A549 (cell line): ENCODE results near the gene RASL11B. TPM values are rescaled to one million over a fixed set of nuclear protein-coding genes. Genes with fewer than 3 reads are reported as not detected.
A peak's percentile ranks its signal among the peaks of the same experiment; 100 is the strongest.

ENCODE experiments used
- ATAC-seq, 2 experiments: fragments of 200-7000 bp in 1 of 2; fragments of >200 bp in 1 of 2; cut with Nextera tagmentation in 1 of 2; cut with Tn5 transposase in 1 of 2; 3 replicates each; pipeline versions ENCODE4 v1.8.0 to v1.9.1; 2018 to 2020; ENCODE audit warnings: mild to moderate bottlenecking in 1 of 2, moderate library complexity in 1 of 2
- CTCF ChIA-PET: fragments of 300-600 bp; sonication (Branson Sonifier 250); formaldehyde crosslinking; extraction: SDS; loops from one replicate; lab custom pipeline; 2021; ENCODE audit warnings: antibody characterized with exemption, inconsistent platforms; lab: Yijun Ruan, JAX
- POLR2A ChIA-PET: fragments of 350-600 bp; formaldehyde crosslinking; extraction: SDS; loops from one replicate; lab custom pipeline; 2021; ENCODE audit warnings: antibody characterized with exemption, inconsistent platforms; lab: Yijun Ruan, JAX
- DNase-seq, 2 experiments: peaks; one replicate each; pipeline versions ENCODE4 v3.0.0 to v3.0.0-alpha.2; 2011 to 2016; ENCODE audit warnings: low read depth in 1 of 2, low spot score in 1 of 2
- FAIRE-seq: peaks from 2 replicates; lab custom pipeline; 2011; peaks lifted over from hg19 to GRCh38; lab: Jason Lieb, UNC
- H3K27ac ChIP-seq, 2 experiments: fragments of >200 bp; sonication (Bioruptor Twin); formaldehyde crosslinking; 3 replicates each; pipeline ENCODE4 v1.5.1; 2016 to 2017
- H3K4me1 ChIP-seq: fragments of >200 bp; sonication (Bioruptor Twin); formaldehyde crosslinking; 3 replicates; pipeline ENCODE4 v1.6.1; 2016
- H3K4me2 ChIP-seq: fragments of >200 bp; sonication (Bioruptor Twin); formaldehyde crosslinking; 3 replicates; pipeline ENCODE4 v1.6.1; 2016
- H3K4me3 ChIP-seq: fragments of >200 bp; sonication (Bioruptor Twin); formaldehyde crosslinking; 3 replicates; pipeline ENCODE4 v1.5.1; 2016
- H3K9me3 ChIP-seq: fragments of >200 bp; sonication (Bioruptor Twin); formaldehyde crosslinking; 3 replicates; pipeline ENCODE4 v1.6.1; 2016
- ATOH8 ChIP-seq: fragments of 250-450 bp; sonication (Bioruptor Pico); IDR thresholded peaks from 2 replicates; pipeline ENCODE4 v1.5.0; 2020; ENCODE audit warnings: low read depth, mild to moderate bottlenecking, moderate library complexity
- BCL3 ChIP-seq: fragments of >200 bp; sonication (Bioruptor Twin); formaldehyde crosslinking; IDR thresholded peaks from 3 replicates; pipeline ENCODE4 v1.6.1; 2016
- CEBPB ChIP-seq, 2 experiments: fragments of >200 bp in 1 of 2; sonication (Bioruptor Twin) in 1 of 2; formaldehyde crosslinking in 1 of 2; IDR thresholded peaks; 2 replicates each; pipeline ENCODE4 v1.6.1; 2012 to 2016
- CHD4 ChIP-seq: fragments of 200-600 bp; sonication (generic); IDR thresholded peaks from 2 replicates; pipeline ENCODE4 v1.6.1; 2016; ENCODE audit warnings: antibody characterized with exemption, mild to moderate bottlenecking, borderline replicate concordance
- CTCF ChIP-seq: fragments of >200 bp; sonication (Bioruptor Twin); formaldehyde crosslinking; IDR thresholded peaks from 3 replicates; pipeline ENCODE4 v1.5.1; 2016
- EHMT2 ChIP-seq: fragments of 200-600 bp; sonication (generic); IDR thresholded peaks from 2 replicates; pipeline ENCODE4 v1.6.1; 2016; ENCODE audit warnings: antibody characterized with exemption, low read depth, mild to moderate bottlenecking, moderate library complexity
- EP300 ChIP-seq, 2 experiments: fragments of >200 bp; sonication (Bioruptor Twin); formaldehyde crosslinking; IDR thresholded peaks; 2 replicates in 1 of 2; 3 replicates in 1 of 2; pipeline ENCODE4 v1.6.1; 2016 to 2017
- FOSB ChIP-seq: fragments of 250-450 bp; sonication (Bioruptor Pico); IDR thresholded peaks from 2 replicates; pipeline ENCODE4 v1.5.0; 2020; ENCODE audit warnings: mild to moderate bottlenecking, moderate library complexity
- FOSL2 ChIP-seq, 2 experiments: fragments of 450-650 bp in 1 of 2; fragments of >200 bp in 1 of 2; sonication (Bioruptor Twin) in 1 of 2; formaldehyde crosslinking; IDR thresholded peaks; 2 replicates each; pipeline versions ENCODE4 v1.5.0 to v1.6.1; 2016 to 2020; ENCODE audit warnings: mild to moderate bottlenecking in 1 of 2, moderate library complexity in 1 of 2
- GATA3 ChIP-seq: IDR thresholded peaks from 2 replicates; pipeline ENCODE4 v1.6.1; 2012; ENCODE audit warnings: borderline replicate concordance
- HES2 ChIP-seq: fragments of >200 bp; sonication (Bioruptor Twin); formaldehyde crosslinking; IDR thresholded peaks from 2 replicates; pipeline ENCODE4 v1.6.1; 2016
- HEYL ChIP-seq: fragments of 250-450 bp; sonication (Bioruptor Pico); IDR thresholded peaks from 2 replicates; pipeline ENCODE4 v1.8.0; 2021; ENCODE audit warnings: mild to moderate bottlenecking, moderate library complexity
- HMGXB4 ChIP-seq: fragments of 250-450 bp; sonication (Bioruptor Pico); IDR thresholded peaks from 2 replicates; pipeline ENCODE4 v1.5.0; 2021; ENCODE audit warnings: mild to moderate bottlenecking, moderate library complexity, borderline replicate concordance
- HOXB13 ChIP-seq: fragments of 250-450 bp; sonication (Bioruptor Pico); IDR thresholded peaks from 2 replicates; pipeline ENCODE4 v1.5.0; 2020; ENCODE audit warnings: low read depth, mild to moderate bottlenecking, moderate library complexity
- JUNB ChIP-seq: fragments of >200 bp; sonication (Bioruptor Twin); formaldehyde crosslinking; IDR thresholded peaks from 2 replicates; pipeline ENCODE4 v1.6.1; 2016
- KDM5A ChIP-seq: fragments of 200-600 bp; sonication (generic); IDR thresholded peaks from 2 replicates; pipeline ENCODE4 v1.6.1; 2016; ENCODE audit warnings: antibody characterized with exemption, mild to moderate bottlenecking
- MAZ ChIP-seq: fragments of 150-350 bp; IDR thresholded peaks from 2 replicates; pipeline ENCODE4 v1.6.1; 2014; ENCODE audit warnings: antibody characterized with exemption, low read depth, low read length, borderline replicate concordance
- POLR2A ChIP-seq: IDR thresholded peaks from 2 replicates; pipeline ENCODE4 v1.6.1; 2012; ENCODE audit warnings: mild to moderate bottlenecking, low read length
- RAD21 ChIP-seq, 2 experiments: fragments of >200 bp in 1 of 2; sonication (Bioruptor Twin) in 1 of 2; formaldehyde crosslinking in 1 of 2; IDR thresholded peaks in 1 of 2; conservative IDR thresholded peaks in 1 of 2; 2 replicates in 1 of 2; 3 replicates in 1 of 2; pipeline ENCODE4 v1.6.1; 2012 to 2018; ENCODE audit warnings: inconsistent platforms in 1 of 2
- RARB ChIP-seq: fragments of 250-450 bp; sonication (Bioruptor Pico); IDR thresholded peaks from 2 replicates; pipeline ENCODE4 v1.8.0; 2021; ENCODE audit warnings: mild to moderate bottlenecking, moderate library complexity
- RCOR1 ChIP-seq: fragments of 150-350 bp; IDR thresholded peaks from 2 replicates; pipeline ENCODE4 v1.6.1; 2014; ENCODE audit warnings: antibody characterized with exemption, low read length, low read depth
- RNF2 ChIP-seq: fragments of 200-600 bp; sonication (generic); IDR thresholded peaks from 2 replicates; pipeline ENCODE4 v1.6.1; 2016; ENCODE audit warnings: low read depth, mild to moderate bottlenecking, antibody characterized with exemption, moderate library complexity, borderline replicate concordance
- TP53 ChIP-seq: fragments of 250-450 bp; sonication (Bioruptor Pico); IDR thresholded peaks from 2 replicates; pipeline ENCODE4 v1.5.0; 2021; ENCODE audit warnings: mild to moderate bottlenecking, moderate library complexity
- ZC3H11A ChIP-seq: fragments of 450-650 bp; IDR thresholded peaks from 2 replicates; pipeline ENCODE4 v1.6.1; 2014; ENCODE audit warnings: antibody characterized with exemption, mild to moderate bottlenecking
- WGBS: methylation state at CpG from one replicate; pipeline ENCODE4 v1.1.6; 2017; ENCODE audit errors: missing lambda C conversion rate; 5-methylcytosine and 5-hydroxymethylcytosine counted together
- polyA plus RNA-seq, 4 experiments: library from polyadenylated mRNA; depleted of rRNA in 3 of 4; stranded (reverse); fragments of >200 nt; fragmentation: RNase III in 1 of 4; extraction: RNeasy Plus Mini Kit Qiagen cat#74134 plus additional on column Dnase treatment in 1 of 4; gene quantifications; 2 replicates in 3 of 4; 3 replicates in 1 of 4; pipeline ENCODE4 v1.2.3, GENCODE V29; 2011 to 2017

RASL11B gene
- polyA plus RNA-seq, 2 of the 4 experiments (the other 2 are of a cell fraction) = 0.04 to 0.05 TPM

- 0% methylated on average over 3 of the region's 3 CpGs for WGBS
- TF ChIP-seq CHD4 (no peak), CTCF (peak; percentile 51; the same call in 2 of the 3 replicates), RAD21 (conservative IDR thresholded peaks at IDR 0.05 in 1 of 2, IDR thresholded peaks at IDR 0.05 in 1 of 2) (peak in 1 of 2 experiments; percentile 28; a peak in 1 of 5 replicates)
- FAIRE-seq (no peak), ATAC-seq (peak; percentile 73 to 81), DNase-seq (peak; percentile 18 to 72)
- Histone ChIP-seq H3K9me3 (no peaks in the 10 kb centered on the region), H3K4me3 (no peak overlapping the region), H3K27ac (no peak overlapping the region), H3K4me1 (no peaks in the 10 kb centered on the region), H3K4me2 (no peak overlapping the region)
- POLR2A ChIA-PET = no interaction called here
- CTCF ChIA-PET = interaction anchor here (0.6 to 1.2 kb wide), 2 partner anchors 17 to 45 kb away, joined by 3 to 5 read pairs; no protein-coding TSS in a partner anchor
Measured at GRCh38 chr4:52911684-52912294, 49.7 kb downstream of the RASL11B start.

- ChIA-PET CTCF (interaction anchor here (1.2 kb wide), 1 partner anchor 44 kb away, joined by 5 read pairs; no protein-coding TSS in a partner anchor), POLR2A (no interaction called here)
- DNase-seq = no peak
- ATAC-seq = no peak
- Histone ChIP-seq H3K4me3 (no peak overlapping the region), H3K9me3 (no peaks in the 10 kb centered on the region), H3K4me2 (no peak overlapping the region), H3K27ac (no peak overlapping the region), H3K4me1 (no peaks in the 10 kb centered on the region)
- no peak for TF ChIP-seq HMGXB4 (CRISPR knock-in tag)
- 92% methylated on average over 2 of the region's 2 CpGs for WGBS
- no peak for FAIRE-seq
Measured at GRCh38 chr4:52912608-52913007, 50.5 kb downstream of the RASL11B start.

GRCh38 chr4:52914051-52914605 lies 52.0 kb downstream of the RASL11B start:
- no peak overlapping the region for H3K4me2 ChIP-seq
- ATAC-seq (no peak), FAIRE-seq (no peak), DNase-seq (no peak)
- H3K4me3 ChIP-seq = no peak overlapping the region
- TF ChIP-seq HES2 (no peak), BCL3 (no peak), JUNB (no peak), RCOR1 (no peak), TP53 (CRISPR knock-in tag) (no peak), CEBPB (IDR thresholded peaks at IDR 0.05) (no peak), ZC3H11A (no peak)
- no peaks in the 10 kb centered on the region for H3K9me3 ChIP-seq
- no peak overlapping the region for H3K27ac ChIP-seq
- CTCF ChIA-PET = interaction anchor here (0.5 to 0.6 kb wide), 2 partner anchors 23 to 1319 kb away, joined by 3 read pairs; no protein-coding TSS in a partner anchor
- H3K4me1 ChIP-seq = no peaks in the 10 kb centered on the region
- WGBS = 75% methylated on average over 3 of the region's 3 CpGs
- POLR2A ChIA-PET = no interaction called here

- ATAC-seq = no peak
- H3K9me3 ChIP-seq = no peaks in the 10 kb centered on the region
- no peak for DNase-seq
- H3K4me3 ChIP-seq = no peak overlapping the region
- ChIA-PET CTCF (no interaction called here), POLR2A (no interaction called here)
- H3K4me1 ChIP-seq = no peaks in the 10 kb centered on the region
- FAIRE-seq = no peak
- no peak overlapping the region for H3K27ac ChIP-seq
- H3K4me2 ChIP-seq = no peak overlapping the region
- no peak for TF ChIP-seq HEYL (CRISPR knock-in tag)
- no peak for TF ChIP-seq RNF2
- no peak for TF ChIP-seq MAZ
- TF ChIP-seq FOSL2 (IDR thresholded peaks at IDR 0.05) = no peak
- no peak for TF ChIP-seq FOSL2 (CRISPR knock-in tag; IDR thresholded peaks at IDR 0.05)
- no peak for TF ChIP-seq TP53 (CRISPR knock-in tag)
- TF ChIP-seq EP300 (IDR thresholded peaks at IDR 0.05) = no peak
- no peak for TF ChIP-seq ATOH8
- no peak for TF ChIP-seq KDM5A
- no peak for TF ChIP-seq POLR2A
- TF ChIP-seq FOSB (CRISPR knock-in tag) = no peak
- no peak for TF ChIP-seq EHMT2
- TF ChIP-seq GATA3 = no peak
- TF ChIP-seq RARB (CRISPR knock-in tag) = no peak
- no peak for TF ChIP-seq HOXB13 (CRISPR knock-in tag)
Measured at GRCh38 chr4:52915191-52915590, 53.1 kb downstream of the RASL11B start.
